GM13976 (cell line): ENCODE results near the gene TRAFD1.

Experiments used
- DNase-seq: peaks from one replicate; pipeline ENCODE4 v3.0.0; 2012; ENCODE audit warnings: low spot score
- in situ Hi-C: fragments of 300-500 bp; cut with MboI; formaldehyde crosslinking; loops from one replicate; pipeline ENCODE4 v1.12.0; 2022; ENCODE audit warnings: low sequenced_read_pairs, mixed read lengths, inconsistent platforms; ENCODE audit not compliant: unreplicated experiment
- TF ChIP-seq, protein P1 (sequence below): IDR thresholded peaks from 2 replicates; pipeline ENCODE4 v1.5.1; 2012; ENCODE audit warnings: borderline replicate concordance, mild to moderate bottlenecking; ENCODE audit not compliant: insufficient read depth; ENCODE audit errors: extremely low read depth, missing control alignments, control extremely low read depth

TRAFD1 gene

DNA sequence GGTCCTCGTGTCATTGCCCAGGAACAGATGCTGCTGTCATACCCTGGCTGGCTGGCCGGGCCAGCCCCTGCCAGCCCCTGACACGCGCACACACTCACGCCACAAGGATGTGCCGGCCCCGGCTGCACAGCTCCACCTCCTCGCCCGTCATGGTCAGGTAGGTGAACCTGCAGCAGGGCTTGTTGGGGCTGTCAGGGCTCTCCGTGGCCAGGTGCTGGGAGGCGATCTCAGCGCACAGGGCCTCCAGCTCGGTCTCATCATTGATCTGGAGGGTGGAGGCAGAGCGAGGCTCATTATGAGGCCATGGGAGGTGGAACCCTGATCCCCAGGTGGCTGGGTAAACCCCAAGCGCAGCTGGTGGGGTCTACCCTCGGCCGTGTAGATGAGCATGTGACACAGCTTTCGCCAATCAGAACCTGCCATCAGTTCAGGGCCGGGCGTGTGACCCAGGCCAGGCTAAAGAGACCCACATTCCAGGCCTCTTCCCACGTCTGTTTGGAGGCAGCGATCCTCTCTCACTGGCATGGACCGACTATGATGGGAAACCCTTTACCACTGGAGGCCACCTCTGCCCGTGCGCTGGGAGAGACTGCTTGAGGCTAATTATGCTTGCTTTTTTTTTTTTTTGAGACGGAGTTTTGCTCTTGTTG lies 38.8 kb downstream of the TRAFD1 start:
- TF ChIP-seq, protein P1, sequence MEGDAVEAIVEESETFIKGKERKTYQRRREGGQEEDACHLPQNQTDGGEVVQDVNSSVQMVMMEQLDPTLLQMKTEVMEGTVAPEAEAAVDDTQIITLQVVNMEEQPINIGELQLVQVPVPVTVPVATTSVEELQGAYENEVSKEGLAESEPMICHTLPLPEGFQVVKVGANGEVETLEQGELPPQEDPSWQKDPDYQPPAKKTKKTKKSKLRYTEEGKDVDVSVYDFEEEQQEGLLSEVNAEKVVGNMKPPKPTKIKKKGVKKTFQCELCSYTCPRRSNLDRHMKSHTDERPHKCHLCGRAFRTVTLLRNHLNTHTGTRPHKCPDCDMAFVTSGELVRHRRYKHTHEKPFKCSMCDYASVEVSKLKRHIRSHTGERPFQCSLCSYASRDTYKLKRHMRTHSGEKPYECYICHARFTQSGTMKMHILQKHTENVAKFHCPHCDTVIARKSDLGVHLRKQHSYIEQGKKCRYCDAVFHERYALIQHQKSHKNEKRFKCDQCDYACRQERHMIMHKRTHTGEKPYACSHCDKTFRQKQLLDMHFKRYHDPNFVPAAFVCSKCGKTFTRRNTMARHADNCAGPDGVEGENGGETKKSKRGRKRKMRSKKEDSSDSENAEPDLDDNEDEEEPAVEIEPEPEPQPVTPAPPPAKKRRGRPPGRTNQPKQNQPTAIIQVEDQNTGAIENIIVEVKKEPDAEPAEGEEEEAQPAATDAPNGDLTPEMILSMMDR, result no peak
- no peak for DNase-seq
- in situ Hi-C loops, result no loop called here

DNA sequence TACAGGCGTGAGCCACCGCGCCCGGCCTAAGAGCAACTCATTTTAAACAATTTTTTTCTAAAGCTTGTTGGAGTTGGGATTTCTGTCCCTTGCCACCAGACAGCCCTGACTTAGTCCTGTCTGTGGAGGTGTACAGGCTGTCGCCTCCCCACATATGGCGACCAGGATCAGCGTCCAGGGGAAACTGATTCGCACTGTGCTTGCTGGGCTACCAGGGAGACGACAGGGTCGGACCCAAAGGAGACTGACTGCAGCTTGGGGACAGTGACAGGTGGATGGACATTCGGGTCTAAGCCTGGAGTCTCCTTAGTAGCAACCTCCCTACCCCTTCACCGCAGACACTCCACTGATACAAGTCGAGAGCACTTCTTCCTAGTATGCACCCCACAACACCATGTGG lies 40.3 kb downstream of the TRAFD1 start:
- in situ Hi-C loops, result no loop called here
- no peak for DNase-seq
- TF ChIP-seq, protein P1, result no peak

DNA sequence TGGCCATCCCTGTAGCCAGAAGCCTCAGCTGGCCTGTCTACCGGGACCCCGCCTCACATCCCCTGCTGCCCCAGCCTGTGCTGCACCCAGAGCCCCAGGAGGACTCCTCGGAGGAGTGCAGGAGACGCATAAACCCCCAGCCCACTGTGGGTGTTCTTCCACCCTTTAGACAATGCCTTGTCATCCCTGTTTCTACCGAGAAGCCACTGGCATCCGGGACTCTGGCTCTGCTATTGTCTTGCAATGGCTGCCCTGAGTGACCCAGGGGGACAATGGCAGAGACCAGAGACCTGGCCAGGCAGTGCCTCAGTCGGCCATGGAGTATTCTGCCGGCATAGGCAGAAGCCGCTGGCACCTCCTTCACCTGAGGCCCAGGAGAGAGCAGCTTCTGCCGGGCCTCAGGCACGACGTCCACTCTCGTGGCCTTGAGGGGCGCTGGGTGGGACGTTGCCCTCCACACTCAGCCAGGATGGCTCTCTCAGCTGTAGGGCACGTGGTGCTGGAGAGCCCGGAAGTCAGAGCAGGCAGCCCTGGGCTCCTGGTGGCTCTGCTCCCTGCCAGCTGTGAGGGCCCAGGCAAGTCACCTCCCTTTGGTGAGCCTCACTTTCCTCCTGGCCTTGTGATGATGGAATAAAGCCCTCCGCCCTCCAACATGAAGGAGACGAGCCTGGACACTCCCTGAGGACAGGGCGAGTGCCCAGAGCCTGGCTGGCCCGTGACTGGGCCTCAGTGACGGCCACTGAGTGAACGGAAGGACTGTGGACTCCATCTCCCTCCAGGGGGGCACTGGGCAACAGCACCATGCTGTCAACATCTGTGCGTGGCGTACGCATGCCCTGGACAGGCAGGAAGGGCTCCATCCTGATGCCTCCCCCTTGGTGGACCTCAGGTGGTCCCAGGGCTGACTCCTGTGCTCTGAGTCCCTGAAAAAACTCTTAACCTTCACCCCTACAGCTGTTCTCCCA lies 41.0 kb downstream of the TRAFD1 start:
- TF ChIP-seq, protein P1, result no peak
- DNase-seq, result no peak
- in situ Hi-C loops, result no loop called here

DNA sequence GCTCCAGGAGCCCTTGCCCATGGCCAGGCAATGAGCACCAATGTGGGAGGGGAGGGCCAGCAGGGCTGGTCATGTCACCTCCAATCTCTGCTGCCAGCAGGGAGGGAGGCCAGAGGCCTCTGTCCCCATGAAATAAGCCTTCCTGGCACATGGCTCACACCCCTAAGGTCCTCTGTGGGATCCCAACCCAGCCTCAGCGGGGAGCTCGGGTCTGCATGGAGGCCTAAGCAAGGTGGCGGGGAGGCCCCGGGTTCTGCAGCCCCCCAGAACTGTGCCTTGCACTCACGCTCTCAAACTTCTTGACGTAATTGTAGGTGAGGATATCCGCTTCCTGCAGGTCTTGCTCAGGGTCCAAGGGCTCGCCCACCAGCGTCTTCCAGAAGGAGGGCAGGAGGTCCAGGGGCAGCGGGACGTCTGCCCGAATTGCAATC lies 41.7 kb downstream of the TRAFD1 start:
- TF ChIP-seq, protein P1, result no peak
- DNase-seq, result no peak
- in situ Hi-C loops, result no loop called here

DNA sequence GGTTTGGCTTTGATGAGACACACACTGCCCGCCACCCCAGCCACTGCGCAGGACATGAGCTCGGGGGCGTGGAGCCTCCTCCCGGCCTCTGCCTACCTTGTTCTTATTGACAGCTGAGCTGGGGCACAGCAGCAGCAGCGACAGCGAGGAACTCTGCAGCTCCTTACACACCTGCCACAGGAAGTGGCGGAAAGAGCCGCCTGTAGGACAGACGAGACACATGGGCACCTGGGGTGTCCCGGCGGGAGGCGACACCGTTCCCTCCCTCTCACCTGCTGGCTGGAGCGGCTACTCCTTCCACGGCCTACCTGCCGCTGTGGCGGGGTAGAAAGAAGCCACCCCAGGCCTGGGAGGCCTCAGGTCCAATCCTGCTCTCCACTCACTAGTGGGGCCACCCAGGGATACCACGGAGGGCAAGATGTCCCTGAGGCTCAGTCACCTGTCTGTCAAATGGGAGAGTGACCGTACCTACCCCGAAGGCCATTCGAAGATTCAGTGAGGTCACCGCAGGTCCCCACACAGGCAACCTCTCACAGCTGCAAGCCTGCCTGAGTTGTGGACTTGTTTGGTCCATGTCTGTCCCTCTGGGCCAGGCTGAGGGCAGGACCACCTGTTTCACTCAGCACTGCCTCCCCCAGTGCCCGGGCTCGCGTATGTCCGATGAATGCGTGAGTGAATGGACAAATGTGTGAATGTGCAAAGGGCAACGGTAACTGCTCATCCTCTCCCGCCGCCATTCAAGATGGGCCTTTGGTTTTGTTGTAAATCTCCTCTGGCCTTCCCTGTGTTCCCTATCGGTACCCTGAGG lies 42.6 kb downstream of the TRAFD1 start:
- in situ Hi-C loops, result no loop called here
- TF ChIP-seq, protein P1, result no peak
- no peak for DNase-seq

DNA sequence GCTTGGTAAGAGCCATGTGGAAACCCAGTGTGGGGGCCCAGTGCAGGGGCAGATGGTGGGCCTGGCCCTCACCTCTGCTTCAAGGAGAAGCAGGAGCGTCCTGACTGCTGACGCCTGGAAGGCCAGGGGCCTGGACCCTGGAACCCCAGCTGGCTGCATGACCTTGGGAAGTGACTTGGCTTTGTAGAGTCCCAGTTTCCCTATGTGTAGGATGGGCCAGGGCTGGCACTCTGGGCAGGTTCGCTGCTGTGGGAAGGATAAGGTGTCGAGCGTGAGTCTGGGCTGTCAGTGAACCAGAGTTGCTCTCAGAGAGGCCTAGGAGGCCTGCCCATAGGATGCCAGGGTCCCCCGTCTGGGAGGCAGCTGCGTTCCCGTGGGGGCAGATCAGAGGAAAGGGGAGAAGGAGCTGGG lies 43.2 kb downstream of the TRAFD1 start:
- DNase-seq, result no peak
- in situ Hi-C loops, result no loop called here
- TF ChIP-seq, protein P1, result no peak
